HepG2 (cell line): ENCODE results near the gene PTGDS. TPM values are rescaled to one million over a fixed set of nuclear protein-coding genes. Genes with fewer than 3 reads are reported as not detected.

ENCODE experiments used
- ATF7 ChIP-seq, 2 experiments: fragments of 450-650 bp in 1 of 2; sonication (generic) in 1 of 2; formaldehyde crosslinking in 1 of 2; IDR thresholded peaks; 2 replicates each; pipeline versions ENCODE4 v1.4.0 to v1.6.1; 2016 to 2020; ENCODE audit warnings: antibody characterized with exemption in 1 of 2, mild to moderate bottlenecking in 1 of 2, missing genetic modification reagents in 1 of 2
- CREB1 ChIP-seq, 2 experiments: fragments of 450-650 bp in 1 of 2; IDR thresholded peaks; 2 replicates each; pipeline ENCODE4 v1.6.1; 2016 to 2017; ENCODE audit warnings: control low read depth in 1 of 2, mild to moderate bottlenecking in 1 of 2, missing compliant biosample characterization in 1 of 2, missing genetic modification characterization in 1 of 2
- HHEX ChIP-seq: IDR thresholded peaks from 2 replicates; pipeline ENCODE4 v1.6.1; 2016; ENCODE audit warnings: control low read depth
- HNRNPL ChIP-seq: fragments of 200-400 bp; formaldehyde crosslinking; IDR thresholded peaks from 2 replicates; pipeline ENCODE4 v1.6.1; 2017; ENCODE audit warnings: mild to moderate bottlenecking, low read depth, low read length
- HNRNPLL ChIP-seq: fragments of 200-400 bp; formaldehyde crosslinking; IDR thresholded peaks from 2 replicates; pipeline ENCODE4 v1.6.1; 2017; ENCODE audit warnings: mild to moderate bottlenecking, low read depth, low read length; ENCODE audit not compliant: poor library complexity, severe bottlenecking
- SP5 ChIP-seq: IDR thresholded peaks from 2 replicates; pipeline ENCODE4 v1.6.1; 2016; ENCODE audit warnings: low read depth, borderline replicate concordance
- ZNF160 ChIP-seq: sonication (generic); formaldehyde crosslinking; IDR thresholded peaks from 2 replicates; pipeline ENCODE4 v1.8.0; 2022; ENCODE audit warnings: mild to moderate bottlenecking, inconsistent platforms, missing genetic modification reagents
- ZNF607 ChIP-seq: sonication (generic); formaldehyde crosslinking; IDR thresholded peaks from 2 replicates; pipeline ENCODE4 v1.5.1; 2020; ENCODE audit warnings: missing genetic modification reagents, mild to moderate bottlenecking, borderline replicate concordance
- ZNF646 ChIP-seq: sonication (generic); formaldehyde crosslinking; IDR thresholded peaks from 2 replicates; pipeline ENCODE4 v1.9.0; 2021; ENCODE audit warnings: mild to moderate bottlenecking, missing genetic modification reagents
- ZNF678 ChIP-seq: sonication (generic); formaldehyde crosslinking; IDR thresholded peaks from 2 replicates; pipeline ENCODE4 v1.4.0; 2020; ENCODE audit warnings: mild to moderate bottlenecking, missing genetic modification reagents
- polyA plus RNA-seq, 8 experiments: library from polyadenylated mRNA; depleted of rRNA in 3 of 8; stranded (reverse) in 7 of 8; unstranded in 1 of 8; fragments of >200 nt; fragmentation: Illumina TruSeq in 4 of 8; extraction: Trizol in 4 of 8; gene quantifications; 2 replicates each; pipeline versions ENCODE4 v1.2.1 to v1.2.3, GENCODE V29; 2011 to 2016; ENCODE audit warnings: low read depth in 4 of 8, missing spikeins in 1 of 8, mixed read lengths in 1 of 8; ENCODE audit not compliant: insufficient read depth in 1 of 8
- total RNA-seq, 5 experiments: library from RNA; depleted of rRNA; stranded (reverse); fragments of >200 nt; fragmentation: Illumina TruSeq; extraction: Trizol; gene quantifications; 2 replicates each; pipeline ENCODE4 v1.2.3, GENCODE V29; 2016; ENCODE audit warnings: low read depth in 1 of 5
- TF ChIP-seq, protein P1 (sequence below): sonication (generic); formaldehyde crosslinking; IDR thresholded peaks from 2 replicates; pipeline ENCODE4 v1.5.1; 2020; ENCODE audit warnings: mild to moderate bottlenecking, missing genetic modification reagents, moderate library complexity
- TF ChIP-seq, protein P2 (sequence below): sonication (generic); formaldehyde crosslinking; IDR thresholded peaks from 2 replicates; pipeline ENCODE4 v1.4.0; 2020; ENCODE audit warnings: missing genetic modification reagents
- TF ChIP-seq, protein P3 (sequence below): sonication (generic); formaldehyde crosslinking; conservative IDR thresholded peaks from 2 replicates; pipeline ENCODE4 v1.4.0; 2020; ENCODE audit warnings: missing genetic modification reagents

PTGDS gene
- total and polyA plus RNA-seq, 2 of the 13 experiments (the other 11 are each of a cell fraction or from before 2014, with no cell fraction given), result 0.33 to 0.50 TPM

DNA sequence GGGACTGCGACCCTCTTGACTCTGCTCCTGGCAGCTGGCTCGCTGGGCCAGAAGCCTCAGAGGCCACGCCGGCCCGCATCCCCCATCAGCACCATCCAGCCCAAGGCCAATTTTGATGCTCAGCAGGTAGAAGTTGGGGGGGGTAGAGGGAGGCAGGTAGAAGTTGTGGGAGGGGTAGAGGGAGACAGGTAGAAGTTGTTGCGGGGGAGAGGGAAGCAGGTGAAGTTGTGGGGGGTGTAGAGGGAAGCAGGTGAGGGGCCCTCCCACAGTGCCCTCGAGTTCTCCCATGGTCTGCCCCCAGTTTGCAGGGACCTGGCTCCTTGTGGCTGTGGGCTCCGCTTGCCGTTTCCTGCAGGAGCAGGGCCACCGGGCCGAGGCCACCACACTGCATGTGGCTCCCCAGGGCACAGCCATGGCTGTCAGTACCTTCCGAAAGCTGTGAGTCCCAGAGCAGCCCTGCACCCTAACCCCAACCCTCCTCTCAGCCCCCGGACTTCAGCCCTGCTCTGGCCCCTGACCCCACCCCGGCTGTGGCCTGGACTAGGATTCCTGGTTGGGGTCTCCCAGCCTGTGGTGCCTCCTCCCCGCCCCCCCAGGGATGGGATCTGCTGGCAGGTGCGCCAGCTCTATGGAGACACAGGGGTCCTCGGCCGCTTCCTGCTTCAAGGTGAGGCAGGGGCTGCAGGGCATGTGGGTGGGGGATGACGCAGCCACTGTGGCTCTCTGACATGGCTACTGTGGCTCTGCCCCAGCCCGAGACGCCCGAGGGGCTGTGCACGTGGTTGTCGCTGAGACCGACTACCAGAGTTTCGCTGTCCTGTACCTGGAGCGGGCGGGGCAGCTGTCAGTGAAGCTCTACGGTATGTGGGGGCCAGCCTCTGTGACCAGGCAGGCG is 31.7 kb upstream of the PTGDS start (continued):
- TF ChIP-seq, protein P1, sequence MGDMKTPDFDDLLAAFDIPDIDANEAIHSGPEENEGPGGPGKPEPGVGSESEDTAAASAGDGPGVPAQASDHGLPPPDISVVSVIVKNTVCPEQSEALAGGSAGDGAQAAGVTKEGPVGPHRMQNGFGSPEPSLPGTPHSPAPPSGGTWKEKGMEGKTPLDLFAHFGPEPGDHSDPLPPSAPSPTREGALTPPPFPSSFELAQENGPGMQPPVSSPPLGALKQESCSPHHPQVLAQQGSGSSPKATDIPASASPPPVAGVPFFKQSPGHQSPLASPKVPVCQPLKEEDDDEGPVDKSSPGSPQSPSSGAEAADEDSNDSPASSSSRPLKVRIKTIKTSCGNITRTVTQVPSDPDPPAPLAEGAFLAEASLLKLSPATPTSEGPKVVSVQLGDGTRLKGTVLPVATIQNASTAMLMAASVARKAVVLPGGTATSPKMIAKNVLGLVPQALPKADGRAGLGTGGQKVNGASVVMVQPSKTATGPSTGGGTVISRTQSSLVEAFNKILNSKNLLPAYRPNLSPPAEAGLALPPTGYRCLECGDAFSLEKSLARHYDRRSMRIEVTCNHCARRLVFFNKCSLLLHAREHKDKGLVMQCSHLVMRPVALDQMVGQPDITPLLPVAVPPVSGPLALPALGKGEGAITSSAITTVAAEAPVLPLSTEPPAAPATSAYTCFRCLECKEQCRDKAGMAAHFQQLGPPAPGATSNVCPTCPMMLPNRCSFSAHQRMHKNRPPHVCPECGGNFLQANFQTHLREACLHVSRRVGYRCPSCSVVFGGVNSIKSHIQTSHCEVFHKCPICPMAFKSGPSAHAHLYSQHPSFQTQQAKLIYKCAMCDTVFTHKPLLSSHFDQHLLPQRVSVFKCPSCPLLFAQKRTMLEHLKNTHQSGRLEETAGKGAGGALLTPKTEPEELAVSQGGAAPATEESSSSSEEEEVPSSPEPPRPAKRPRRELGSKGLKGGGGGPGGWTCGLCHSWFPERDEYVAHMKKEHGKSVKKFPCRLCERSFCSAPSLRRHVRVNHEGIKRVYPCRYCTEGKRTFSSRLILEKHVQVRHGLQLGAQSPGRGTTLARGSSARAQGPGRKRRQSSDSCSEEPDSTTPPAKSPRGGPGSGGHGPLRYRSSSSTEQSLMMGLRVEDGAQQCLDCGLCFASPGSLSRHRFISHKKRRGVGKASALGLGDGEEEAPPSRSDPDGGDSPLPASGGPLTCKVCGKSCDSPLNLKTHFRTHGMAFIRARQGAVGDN (CRISPR knock-in tag), result peak; percentile 90
- TF ChIP-seq ZNF646 (CRISPR knock-in tag) (no peak), ZNF678 (CRISPR knock-in tag) (no peak), SP5 (CRISPR knock-in tag) (peak; percentile 73; the same call in 1 of the 2 replicates), ZNF160 (CRISPR knock-in tag) (no peak), HNRNPL (0 out of 2 replicates have a peak, but pooled peaks have one; percentile 6), ZNF607 (CRISPR knock-in tag) (peak; percentile 7; the same call in 1 of the 2 replicates), HNRNPLL (peak; percentile 24), CREB1 (IDR thresholded peaks at IDR 0.05) (no peak), CREB1 (CRISPR knock-in tag; IDR thresholded peaks at IDR 0.05) (no peak), HHEX (CRISPR knock-in tag) (no peak), ATF7 (IDR thresholded peaks at IDR 0.05) (no peak), ATF7 (CRISPR knock-in tag; IDR thresholded peaks at IDR 0.05) (no peak)
- TF ChIP-seq, protein P2, sequence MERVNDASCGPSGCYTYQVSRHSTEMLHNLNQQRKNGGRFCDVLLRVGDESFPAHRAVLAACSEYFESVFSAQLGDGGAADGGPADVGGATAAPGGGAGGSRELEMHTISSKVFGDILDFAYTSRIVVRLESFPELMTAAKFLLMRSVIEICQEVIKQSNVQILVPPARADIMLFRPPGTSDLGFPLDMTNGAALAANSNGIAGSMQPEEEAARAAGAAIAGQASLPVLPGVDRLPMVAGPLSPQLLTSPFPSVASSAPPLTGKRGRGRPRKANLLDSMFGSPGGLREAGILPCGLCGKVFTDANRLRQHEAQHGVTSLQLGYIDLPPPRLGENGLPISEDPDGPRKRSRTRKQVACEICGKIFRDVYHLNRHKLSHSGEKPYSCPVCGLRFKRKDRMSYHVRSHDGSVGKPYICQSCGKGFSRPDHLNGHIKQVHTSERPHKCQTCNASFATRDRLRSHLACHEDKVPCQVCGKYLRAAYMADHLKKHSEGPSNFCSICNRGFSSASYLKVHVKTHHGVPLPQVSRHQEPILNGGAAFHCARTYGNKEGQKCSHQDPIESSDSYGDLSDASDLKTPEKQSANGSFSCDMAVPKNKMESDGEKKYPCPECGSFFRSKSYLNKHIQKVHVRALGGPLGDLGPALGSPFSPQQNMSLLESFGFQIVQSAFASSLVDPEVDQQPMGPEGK (CRISPR knock-in tag), result peak; percentile 67
- TF ChIP-seq, protein P3, sequence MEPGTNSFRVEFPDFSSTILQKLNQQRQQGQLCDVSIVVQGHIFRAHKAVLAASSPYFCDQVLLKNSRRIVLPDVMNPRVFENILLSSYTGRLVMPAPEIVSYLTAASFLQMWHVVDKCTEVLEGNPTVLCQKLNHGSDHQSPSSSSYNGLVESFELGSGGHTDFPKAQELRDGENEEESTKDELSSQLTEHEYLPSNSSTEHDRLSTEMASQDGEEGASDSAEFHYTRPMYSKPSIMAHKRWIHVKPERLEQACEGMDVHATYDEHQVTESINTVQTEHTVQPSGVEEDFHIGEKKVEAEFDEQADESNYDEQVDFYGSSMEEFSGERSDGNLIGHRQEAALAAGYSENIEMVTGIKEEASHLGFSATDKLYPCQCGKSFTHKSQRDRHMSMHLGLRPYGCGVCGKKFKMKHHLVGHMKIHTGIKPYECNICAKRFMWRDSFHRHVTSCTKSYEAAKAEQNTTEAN (CRISPR knock-in tag), result no peak
